ENCODE measurements around the gene PLAU.
"Not testable (repeated sequence)": the region's sequence is repeated elsewhere in the genome, so short reads cannot be mapped to it uniquely, and the experiment has no call there.

The PLAU gene

GRCh38 chr10:73922864-73923133, 11.9 kb downstream of the PLAU start:
- DNase-seq: no peak

GRCh38 chr10:73923935-73924598, 13.1 kb downstream of the PLAU start:
- DNase-seq: no peak

- no peak for DNase-seq
Observed at GRCh38 chr10:73924935-73925334, 14.0 kb downstream of the PLAU start.

GRCh38 chr10:73925539-73925938, 14.6 kb downstream of the PLAU start:
- DNase-seq: no peak

- DNase-seq: no peak
Observed at GRCh38 chr10:73926152-73926764, 15.3 kb downstream of the PLAU start.

- DNase-seq: not testable (repeated sequence)
Observed at GRCh38 chr10:73930630-73931327, 19.8 kb downstream of the PLAU start.

GRCh38 chr10:73931767-73932619, 21.1 kb downstream of the PLAU start:
- DNase-seq: peak; percentile 77

GRCh38 chr10:73932620-73933112, 21.7 kb downstream of the PLAU start:
- DNase-seq: no peak

GRCh38 chr10:73934074-73934473, 23.1 kb downstream of the PLAU start:
- DNase-seq: no peak

- DNase-seq: no peak
Observed at GRCh38 chr10:73935895-73936294, 25.0 kb downstream of the PLAU start.

- no peak for DNase-seq
Observed at GRCh38 chr10:73937333-73938043, 26.6 kb downstream of the PLAU start.

GRCh38 chr10:73940634-73941221, 29.8 kb downstream of the PLAU start:
- DNase-seq: peak; percentile 78

GRCh38 chr10:73941300-73941699, 30.4 kb downstream of the PLAU start:
- DNase-seq: no peak

- no peak for DNase-seq
Observed at GRCh38 chr10:73944356-73945100, 33.6 kb downstream of the PLAU start.

GRCh38 chr10:73946253-73947145, 35.6 kb downstream of the PLAU start:
- DNase-seq: no peak

- no peak for DNase-seq
Observed at GRCh38 chr10:73948947-73949633, 38.2 kb downstream of the PLAU start.

GRCh38 chr10:73950155-73950948, 39.4 kb downstream of the PLAU start:
- no peak for DNase-seq

GRCh38 chr10:73953665-73954064, 42.7 kb downstream of the PLAU start:
- DNase-seq: no peak

GRCh38 chr10:73954737-73955136, 43.8 kb downstream of the PLAU start:
- no peak for DNase-seq

All from stimulated activated CD4-positive, alpha-beta T cell treated with anti-CD3 and anti-CD28 coated beads, Interleukin-1b, Interleukin-23, amount 100 ng/mL, for 48 hours (primary cell).